Measurements from ENCODE around the gene CRKL.
A peak's percentile ranks its signal among the peaks of the same experiment; 100 is the strongest.

Gene CRKL, protein sequence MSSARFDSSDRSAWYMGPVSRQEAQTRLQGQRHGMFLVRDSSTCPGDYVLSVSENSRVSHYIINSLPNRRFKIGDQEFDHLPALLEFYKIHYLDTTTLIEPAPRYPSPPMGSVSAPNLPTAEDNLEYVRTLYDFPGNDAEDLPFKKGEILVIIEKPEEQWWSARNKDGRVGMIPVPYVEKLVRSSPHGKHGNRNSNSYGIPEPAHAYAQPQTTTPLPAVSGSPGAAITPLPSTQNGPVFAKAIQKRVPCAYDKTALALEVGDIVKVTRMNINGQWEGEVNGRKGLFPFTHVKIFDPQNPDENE

DNA sequence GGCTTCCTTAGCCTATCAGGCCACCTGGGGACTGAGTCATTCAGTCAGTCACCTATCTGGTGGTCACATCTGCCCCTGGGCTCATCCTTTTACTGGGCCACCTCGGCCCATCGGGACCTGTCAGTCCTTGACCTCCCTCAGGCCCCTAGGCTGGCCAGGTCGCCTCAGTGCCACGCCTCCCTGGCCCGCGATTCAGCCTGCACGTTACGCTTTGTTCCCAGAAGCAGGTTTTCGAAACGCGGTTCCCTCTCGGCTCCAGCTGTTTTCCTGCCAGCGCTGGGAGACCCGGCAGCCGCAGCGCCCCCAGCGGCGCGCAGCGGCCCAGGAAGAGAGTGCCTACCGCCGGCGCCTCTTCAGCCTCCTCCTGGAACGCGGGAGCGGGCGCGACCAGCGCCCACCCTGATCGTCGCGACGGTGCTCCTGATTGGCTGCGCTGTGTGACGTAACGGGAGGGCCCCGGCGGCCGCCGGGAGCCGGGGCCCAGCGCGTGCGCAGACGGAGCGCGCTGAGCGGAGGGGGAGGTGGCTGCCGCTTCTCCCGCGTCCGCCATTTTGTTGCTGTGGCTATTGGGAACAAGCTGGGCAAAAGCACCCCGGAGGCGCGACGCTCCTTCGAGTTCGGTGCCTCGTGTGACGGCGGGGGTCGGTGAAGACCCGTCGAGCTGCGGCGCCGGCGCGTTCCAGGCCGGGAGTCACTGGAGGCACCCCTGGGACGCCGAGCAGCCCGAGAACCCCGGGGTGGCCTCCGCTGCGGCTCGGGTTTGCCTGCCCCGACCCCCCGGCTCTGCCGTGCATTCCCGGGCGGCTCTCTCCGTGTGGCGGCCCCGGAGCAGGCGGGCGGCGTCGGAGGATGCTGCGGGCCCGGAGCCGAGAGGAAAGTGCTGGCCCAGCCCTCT is at the start of gene CRKL:
TSS of gene CRKL (plus strand) at position 492 of the 895 bp plus-strand sequence. CDS start 528 bp downstream, outside the sequence.
- DNase-seq (ENCODE audit: low read depth), result peak; percentile 98
- peak within 1 kb of the TSS; percentile 85 for H3K4me3 ChIP-seq (ENCODE audit: low read length)
- TF ChIP-seq, protein P1, sequence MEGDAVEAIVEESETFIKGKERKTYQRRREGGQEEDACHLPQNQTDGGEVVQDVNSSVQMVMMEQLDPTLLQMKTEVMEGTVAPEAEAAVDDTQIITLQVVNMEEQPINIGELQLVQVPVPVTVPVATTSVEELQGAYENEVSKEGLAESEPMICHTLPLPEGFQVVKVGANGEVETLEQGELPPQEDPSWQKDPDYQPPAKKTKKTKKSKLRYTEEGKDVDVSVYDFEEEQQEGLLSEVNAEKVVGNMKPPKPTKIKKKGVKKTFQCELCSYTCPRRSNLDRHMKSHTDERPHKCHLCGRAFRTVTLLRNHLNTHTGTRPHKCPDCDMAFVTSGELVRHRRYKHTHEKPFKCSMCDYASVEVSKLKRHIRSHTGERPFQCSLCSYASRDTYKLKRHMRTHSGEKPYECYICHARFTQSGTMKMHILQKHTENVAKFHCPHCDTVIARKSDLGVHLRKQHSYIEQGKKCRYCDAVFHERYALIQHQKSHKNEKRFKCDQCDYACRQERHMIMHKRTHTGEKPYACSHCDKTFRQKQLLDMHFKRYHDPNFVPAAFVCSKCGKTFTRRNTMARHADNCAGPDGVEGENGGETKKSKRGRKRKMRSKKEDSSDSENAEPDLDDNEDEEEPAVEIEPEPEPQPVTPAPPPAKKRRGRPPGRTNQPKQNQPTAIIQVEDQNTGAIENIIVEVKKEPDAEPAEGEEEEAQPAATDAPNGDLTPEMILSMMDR (IDR thresholded peaks at IDR 0.05; ENCODE audit: insufficient read depth, low read depth, low read length, missing control alignments), result peak; percentile 75

DNA sequence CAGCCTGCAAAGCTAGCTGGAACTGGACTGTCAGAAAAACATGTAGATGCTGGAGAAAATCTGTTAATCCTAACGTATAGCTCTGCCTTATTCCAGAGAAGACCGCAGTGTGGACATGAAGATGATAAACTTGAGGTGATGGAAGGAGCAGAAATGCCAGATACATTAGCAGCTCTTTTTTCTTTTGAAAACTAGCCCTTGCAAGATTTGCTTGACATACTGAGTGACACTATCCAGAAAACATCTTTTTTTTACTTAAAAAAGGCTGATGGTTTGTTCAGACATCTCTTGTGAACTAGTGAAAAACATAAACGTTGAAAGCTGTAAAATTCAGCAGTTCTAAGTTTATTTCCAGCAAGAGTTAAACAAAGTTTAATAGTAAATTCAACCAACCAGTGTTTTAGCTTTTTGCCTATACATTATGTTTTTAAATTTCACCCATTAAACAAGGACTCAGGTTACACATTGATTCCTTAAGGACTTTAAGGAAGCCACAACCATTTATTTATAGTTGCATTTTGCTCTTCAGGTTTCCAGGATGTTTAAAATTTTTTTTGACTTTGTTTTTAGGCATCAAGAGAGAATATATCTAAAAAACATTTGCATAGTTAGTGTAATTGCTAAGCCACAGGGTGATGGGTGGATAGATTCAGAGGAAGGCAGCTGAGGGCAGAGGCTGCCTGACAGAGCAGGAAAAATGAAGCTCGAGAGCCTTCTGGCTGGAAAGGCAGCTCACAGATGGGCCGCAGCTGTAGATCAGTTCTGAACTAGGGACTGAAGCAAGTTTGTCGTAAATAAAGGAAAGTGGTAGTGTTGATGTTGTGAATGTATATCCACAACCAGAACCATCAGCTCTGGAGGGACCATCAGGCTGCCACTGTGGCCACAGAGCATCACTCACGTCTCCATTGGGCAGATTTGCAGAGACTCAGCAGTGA is 48.9 kb upstream of the CRKL start:
- DNase-seq (ENCODE audit: low read depth), result no peak
- H3K4me3 ChIP-seq (ENCODE audit: low read length), result no peak overlapping the region
- TF ChIP-seq, protein P1 (IDR thresholded peaks at IDR 0.05; ENCODE audit: insufficient read depth, low read depth, low read length, missing control alignments), result no peak

DNA sequence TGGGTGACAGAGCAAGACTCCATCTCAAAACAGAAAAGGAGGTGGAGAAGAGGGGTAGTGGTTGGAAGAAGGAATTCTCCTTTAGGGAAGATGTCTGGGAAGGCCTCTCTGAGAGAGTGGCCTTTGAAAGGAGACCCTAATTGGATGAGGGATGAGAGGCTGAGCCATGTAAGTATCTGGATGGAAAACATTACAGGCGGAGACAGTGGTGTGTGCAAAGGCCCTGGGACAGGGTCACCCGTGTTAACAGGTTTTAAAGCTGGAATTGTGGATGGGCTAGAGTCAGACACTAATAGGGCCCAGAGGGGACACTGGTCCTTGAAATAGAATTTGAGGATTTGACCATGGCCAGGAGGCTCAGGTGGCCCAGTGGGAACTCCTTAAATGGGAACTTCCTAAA is 48.0 kb upstream of the CRKL start:
- no peak overlapping the region for H3K4me3 ChIP-seq (ENCODE audit: low read length)
- DNase-seq (ENCODE audit: low read depth), result no peak
- TF ChIP-seq, protein P1 (IDR thresholded peaks at IDR 0.05; ENCODE audit: insufficient read depth, low read depth, low read length, missing control alignments), result no peak

DNA sequence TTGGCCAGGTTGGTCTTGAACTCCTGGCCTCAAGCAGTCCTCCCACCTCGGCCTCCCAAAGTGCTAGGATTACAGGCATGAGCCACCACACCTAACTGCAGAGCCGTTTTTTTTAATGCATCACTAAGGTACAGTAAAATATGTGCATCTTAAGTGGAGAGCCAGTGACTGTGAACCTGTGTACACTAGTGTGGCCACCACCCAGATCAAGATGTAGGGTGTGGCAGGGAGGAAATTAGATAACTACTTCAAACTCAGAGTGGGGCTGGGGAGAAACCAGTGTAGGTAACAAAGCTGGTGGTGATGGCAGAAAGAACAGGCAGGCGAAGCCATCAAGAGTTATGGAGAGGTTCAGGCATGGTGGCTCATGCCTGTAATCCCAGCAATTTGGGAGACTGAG is 44.0 kb upstream of the CRKL start:
- DNase-seq (ENCODE audit: low read depth), result no peak
- TF ChIP-seq, protein P1 (IDR thresholded peaks at IDR 0.05; ENCODE audit: insufficient read depth, low read depth, low read length, missing control alignments), result no peak
- no peak overlapping the region for H3K4me3 ChIP-seq (ENCODE audit: low read length)

DNA sequence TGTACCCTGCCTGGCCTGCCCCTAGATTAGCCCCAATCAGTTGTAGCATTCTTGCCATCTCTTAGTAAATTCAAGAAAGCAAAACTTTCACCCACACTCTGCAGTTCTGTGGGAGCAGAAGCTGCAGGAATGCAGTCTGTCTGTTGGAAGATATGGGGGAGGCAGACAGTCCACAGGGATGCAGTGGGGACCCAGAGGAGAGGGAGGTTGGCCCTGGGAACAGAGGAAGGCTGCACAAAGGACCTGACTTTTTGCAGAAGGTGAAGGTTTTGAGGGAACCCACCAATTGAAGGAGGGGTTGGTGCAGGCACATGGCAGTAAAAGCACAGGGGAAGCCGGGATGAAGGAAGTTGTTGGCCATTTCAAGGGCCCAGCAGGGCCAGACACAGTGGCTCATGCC is 41.9 kb upstream of the CRKL start:
- DNase-seq (ENCODE audit: low read depth), result no peak
- TF ChIP-seq, protein P1 (IDR thresholded peaks at IDR 0.05; ENCODE audit: insufficient read depth, low read depth, low read length, missing control alignments), result no peak
- H3K4me3 ChIP-seq (ENCODE audit: low read length), result no peak overlapping the region

DNA sequence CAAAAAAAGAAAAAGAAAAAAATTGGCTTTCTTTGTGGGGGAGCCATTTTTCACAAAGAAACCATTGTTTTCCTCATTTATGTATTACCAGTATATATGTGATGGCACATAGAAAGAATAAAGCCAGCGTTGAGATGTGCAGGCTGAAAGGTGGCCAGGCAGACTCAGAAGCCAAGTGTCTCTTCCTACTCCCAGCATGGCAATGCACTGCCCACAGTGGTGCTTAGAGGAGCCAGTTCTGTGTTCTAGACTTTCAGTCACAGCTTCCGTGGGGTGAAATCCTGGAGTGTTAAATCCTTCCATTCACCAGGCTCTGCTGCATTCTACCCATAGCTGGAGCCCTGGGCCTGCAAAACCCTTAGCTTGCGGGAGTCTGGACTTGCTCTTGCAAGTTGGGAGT is 39.5 kb upstream of the CRKL start:
- no peak for DNase-seq (ENCODE audit: low read depth)
- H3K4me3 ChIP-seq (ENCODE audit: low read length), result no peak overlapping the region
- TF ChIP-seq, protein P1 (IDR thresholded peaks at IDR 0.05; ENCODE audit: insufficient read depth, low read depth, low read length, missing control alignments), result no peak

Measured in epithelial cell of esophagus (primary cell).